ENCODE measurements around the gene ZNF487. TPM values are rescaled to one million over a fixed set of nuclear protein-coding genes. Genes with fewer than 3 reads are reported as not detected.

The ZNF487 gene
- total RNA-seq, 1 donor from 2014 or later, result 2.9 TPM

GRCh38 chr10:43427166-43427825 lies 9.6 kb upstream of the ZNF487 start:
- DNase-seq (no peak), ATAC-seq (ENCODE audit: low read depth) (peak; percentile 89)
- CTCF ChIA-PET, result interaction anchor here (1.3 to 1.6 kb wide), 2 partner anchors 17 to 20 kb away, joined by 4 read pairs; no protein-coding TSS in a partner anchor
- H3K27me3 Mint-ChIP-seq, result no peaks in the 10 kb centered on the region
- intact Hi-C loops (cut with micrococcal nuclease), result loop anchor here (1.0 kb wide), 1 partner anchor 9 kb away; no protein-coding TSS in a partner anchor
- H3K27ac Mint-ChIP-seq, result peak overlapping the region; percentile 93
- peaks cover 11% of the 10 kb centered on the region for H3K4me1 Mint-ChIP-seq
- POLR2A ChIA-PET, result interaction anchor here (0.6 to 2.4 kb wide), 12 partner anchors 9 to 224 kb away, joined by 3 to 25 read pairs (median 6); partner anchors contain the start of genes HNRNPF and ZNF487
- peak overlapping the region; percentile 70 for H3K4me3 Mint-ChIP-seq
- H3K9me3 Mint-ChIP-seq, result no peaks in the 10 kb centered on the region
- H3K36me3 Mint-ChIP-seq (ENCODE audit: low read depth), result no peaks in the 10 kb centered on the region
- TF ChIP-seq CTCF (IDR thresholded peaks at IDR 0.05), result no peak

- CTCF ChIA-PET, result no interaction called here
- intact Hi-C loops (cut with micrococcal nuclease), result no loop called here
- no peak overlapping the region for H3K27ac Mint-ChIP-seq
Observed at GRCh38 chr10:43430926-43431663, 5.8 kb upstream of the ZNF487 start.

GRCh38 chr10:43437141-43437870 lies 395 bp downstream of the ZNF487 start:
- DNase-seq (no peak), ATAC-seq (ENCODE audit: low read depth) (peak; percentile 81)
- TF ChIP-seq CTCF (IDR thresholded peaks at IDR 0.05), result no peak
- H3K4me3 Mint-ChIP-seq, result peak overlapping the region; percentile 91
- H3K27me3 Mint-ChIP-seq, result no peaks in the 10 kb centered on the region
- CTCF ChIA-PET, result interaction anchor here (0.8 to 1.6 kb wide), 3 partner anchors 15 to 47 kb away, joined by 3 to 4 read pairs (median 4); no protein-coding TSS in a partner anchor
- H3K9me3 Mint-ChIP-seq, result no peaks in the 10 kb centered on the region
- POLR2A ChIA-PET, result interaction anchor here (0.6 to 3.9 kb wide), 14 partner anchors 10 to 655 kb away, joined by 3 to 44 read pairs (median 5); partner anchors contain the start of genes BMS1 and HNRNPF
- peaks cover 35% of the 10 kb centered on the region for H3K4me1 Mint-ChIP-seq
- H3K27ac Mint-ChIP-seq, result peak overlapping the region; percentile 95
- intact Hi-C loops (cut with micrococcal nuclease), result loop anchor here (1.0 kb wide), 1 partner anchor 299 kb away; the partner anchor contains the start of gene CSGALNACT2
- H3K36me3 Mint-ChIP-seq (ENCODE audit: low read depth), result peaks cover 5% of the 10 kb centered on the region

More at GRCh38 chr10:43430926-43431663, 5.8 kb upstream of the ZNF487 start:
- ATAC-seq (ENCODE audit: low read depth), result no peak
- Mint-ChIP-seq H3K9me3 (no peaks in the 10 kb centered on the region), H3K36me3 (ENCODE audit: low read depth) (peaks cover under 1% of the 10 kb centered on the region), H3K27me3 (no peaks in the 10 kb centered on the region), H3K4me1 (peaks cover 13% of the 10 kb centered on the region), H3K4me3 (no peak overlapping the region)
- POLR2A ChIA-PET, result no interaction called here
- TF ChIP-seq CTCF (IDR thresholded peaks at IDR 0.05), result no peak
- DNase-seq, result no peak

- TF ChIP-seq CTCF (IDR thresholded peaks at IDR 0.05), result no peak
- H3K27ac Mint-ChIP-seq, result peak overlapping the region; percentile 76
- intact Hi-C loops (cut with micrococcal nuclease), result no loop called here
- H3K4me1 Mint-ChIP-seq, result peaks cover 35% of the 10 kb centered on the region
- CTCF ChIA-PET, result no interaction called here
- no peaks in the 10 kb centered on the region for H3K27me3 Mint-ChIP-seq
- no peak overlapping the region for H3K4me3 Mint-ChIP-seq
- H3K36me3 Mint-ChIP-seq (ENCODE audit: low read depth), result peaks cover 10% of the 10 kb centered on the region
- no peak for DNase-seq
- no peaks in the 10 kb centered on the region for H3K9me3 Mint-ChIP-seq
- POLR2A ChIA-PET, result interaction anchor here (0.6 to 1.5 kb wide), 2 partner anchors 33 to 54 kb away, joined by 6 to 13 read pairs; no protein-coding TSS in a partner anchor
- no peak for ATAC-seq (ENCODE audit: low read depth)
Observed at GRCh38 chr10:43440463-43441134, 3.7 kb downstream of the ZNF487 start.
